ENCODE results near the gene VPS35. TPM values are rescaled to one million over a fixed set of nuclear protein-coding genes. Genes with fewer than 3 reads are reported as not detected.

Gene VPS35
- total and polyA plus RNA-seq, 2 of the 13 experiments (the other 11 are each of a cell fraction or from before 2014, with no cell fraction given), result 30.7 to 136 TPM

GRCh38 chr16:46720619-46721018, 31.6 kb upstream of the VPS35 start (continued):
- no peak for TF ChIP-seq CEBPZ (IDR thresholded peaks at IDR 0.05; ENCODE audit: low read length)
- no peak for TF ChIP-seq DNMT1 (CRISPR knock-in tag; IDR thresholded peaks at IDR 0.05)
- TF ChIP-seq ZNF34 (CRISPR knock-in tag; IDR thresholded peaks at IDR 0.05; ENCODE audit: borderline replicate concordance), result no peak
- no peak for TF ChIP-seq ZNF10 (CRISPR knock-in tag; IDR thresholded peaks at IDR 0.05; ENCODE audit: borderline replicate concordance, low read depth)
- TF ChIP-seq ZC3H4 (CRISPR knock-in tag; IDR thresholded peaks at IDR 0.05; ENCODE audit: borderline replicate concordance), result no peak

GRCh38 chr16:46719528-46719927, 30.6 kb upstream of the VPS35 start:
- Histone ChIP-seq H3K27ac (ENCODE audit: extremely low read length, insufficient read depth, low read length) (no peak overlapping the region), H3K9me3 (ENCODE audit: low read length) (no peaks in the 10 kb centered on the region), H3K36me3 (replicated peaks in 1 of 2; ENCODE audit: control insufficient read depth in 1 of 2, insufficient read depth in 2 of 2, low read length in 2 of 2) (no peaks in the 10 kb centered on the region), H3K4me1 (ENCODE audit: insufficient read depth, low read length) (no peaks in the 10 kb centered on the region), H3K4me3 (replicated peaks in 1 of 3; ENCODE audit: insufficient read depth in 1 of 3, low read depth in 2 of 3, low read length in 3 of 3) (no peak overlapping the region), H2AFZ (ENCODE audit: low read length) (no peak overlapping the region), H3K27me3 (ENCODE audit: control insufficient read depth in 1 of 2, insufficient read depth in 2 of 2, low read length in 2 of 2) (0 out of 5 replicates have a peak, but pooled peaks cover 0 to 3% of the 10 kb centered on the region in 2 experiments), H3K9ac (ENCODE audit: insufficient read depth, low read depth, low read length) (no peak overlapping the region), H4K20me1 (ENCODE audit: insufficient read depth, low read length) (no peaks in the 10 kb centered on the region), H3K79me2 (ENCODE audit: insufficient read depth, low read length) (no peaks in the 10 kb centered on the region), H3K4me2 (ENCODE audit: low read depth, low read length) (no peak overlapping the region)
- POLR2A ChIA-PET, result no interaction called here
- in situ Hi-C loops (cut with HindIII; ENCODE audit: extremely low pct_ligation_motif_present, low pct_unique_long_range_greater_than_20kb) (no loop called here), intact Hi-C loops (cut with micrococcal nuclease; ENCODE audit: unreplicated experiment) (no loop called here)
- 51% methylated on average over 5 of the region's 6 CpGs for WGBS (ENCODE audit: low lambda C conversion rate)
- no peak for DNase-seq (ENCODE audit: low spot score)
- ATAC-seq, result no peak
- CTCF ChIA-PET (ENCODE audit: low intra/inter-chr PET ratio, low total read pairs), result no interaction called here
- no TSS peak for BruUV-seq (replicated peaks)
- FAIRE-seq, result no peak
- TF ChIP-seq ZNF782 (CRISPR knock-in tag; IDR thresholded peaks at IDR 0.05; ENCODE audit: borderline replicate concordance) (no peak), NCOA5 (CRISPR knock-in tag; IDR thresholded peaks at IDR 0.05) (no peak), CENPT (CRISPR knock-in tag; IDR thresholded peaks at IDR 0.05; ENCODE audit: low read depth) (no peak), CREB3 (CRISPR knock-in tag; IDR thresholded peaks at IDR 0.05) (no peak), GMEB2 (CRISPR knock-in tag; IDR thresholded peaks at IDR 0.05; ENCODE audit: low read depth) (no peak), KAT7 (CRISPR knock-in tag; IDR thresholded peaks at IDR 0.05; ENCODE audit: borderline replicate concordance) (no peak), ZBTB44 (CRISPR knock-in tag; IDR thresholded peaks at IDR 0.05) (no peak), ZNF274 (CRISPR knock-in tag; IDR thresholded peaks at IDR 0.05) (no peak), NFKBIZ (CRISPR knock-in tag; IDR thresholded peaks at IDR 0.05) (no peak), ZNF383 (CRISPR knock-in tag; IDR thresholded peaks at IDR 0.05; ENCODE audit: borderline replicate concordance) (no peak), ZNF564 (CRISPR knock-in tag; IDR thresholded peaks at IDR 0.05) (no peak), CEBPB (IDR thresholded peaks at IDR 0.05; ENCODE audit: borderline replicate concordance, low read depth, low read length) (no peak), CHCHD3 (CRISPR knock-in tag; IDR thresholded peaks at IDR 0.05) (no peak)
